GM21576 (cell line): ENCODE results near the gene SLC52A3.
"Not testable (repeated sequence)": the region's sequence is repeated elsewhere in the genome, so short reads cannot be mapped to it uniquely, and the experiment has no call there.

Source experiments
- ATAC-seq: cut with Tn5 transposase; IDR thresholded peaks from one replicate; pipeline ENCODE4 v1.9.1; 2021; ENCODE audit warnings: mild to moderate bottlenecking, moderate library complexity; ENCODE audit not compliant: unreplicated experiment

The SLC52A3 gene

DNA sequence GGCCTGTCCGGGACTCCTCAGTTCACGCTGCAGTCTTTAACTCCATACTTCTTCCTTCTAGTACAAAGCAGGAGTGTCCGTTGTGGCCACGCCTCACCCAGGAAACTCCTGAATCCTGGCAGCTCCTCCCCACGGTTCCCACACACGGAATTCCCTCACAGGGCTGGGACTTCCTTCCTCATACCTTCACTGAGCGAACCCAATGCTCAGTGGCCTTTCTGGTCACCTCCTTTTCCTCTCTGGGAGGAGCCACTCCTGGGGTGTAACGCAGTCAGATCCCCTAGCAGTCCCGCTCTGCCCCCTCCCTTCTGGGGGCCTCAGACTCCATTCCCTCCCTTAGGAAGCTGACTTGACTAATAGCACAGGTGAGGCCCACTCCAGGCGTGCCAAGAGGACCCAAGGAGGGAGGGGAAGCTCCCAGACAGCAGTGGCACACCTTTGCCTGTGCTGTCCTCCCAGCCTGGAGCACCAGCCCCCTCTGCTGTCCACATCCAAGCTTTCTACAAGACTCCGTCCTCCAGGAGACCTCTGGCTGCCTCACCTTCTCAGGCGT is at the start of gene SLC52A3:
TSS of gene SLC52A3 (minus strand) at position 75 of the 553 bp plus-strand sequence. CDS start 2,726 bp downstream, outside the sequence.
- ATAC-seq = no peak

DNA sequence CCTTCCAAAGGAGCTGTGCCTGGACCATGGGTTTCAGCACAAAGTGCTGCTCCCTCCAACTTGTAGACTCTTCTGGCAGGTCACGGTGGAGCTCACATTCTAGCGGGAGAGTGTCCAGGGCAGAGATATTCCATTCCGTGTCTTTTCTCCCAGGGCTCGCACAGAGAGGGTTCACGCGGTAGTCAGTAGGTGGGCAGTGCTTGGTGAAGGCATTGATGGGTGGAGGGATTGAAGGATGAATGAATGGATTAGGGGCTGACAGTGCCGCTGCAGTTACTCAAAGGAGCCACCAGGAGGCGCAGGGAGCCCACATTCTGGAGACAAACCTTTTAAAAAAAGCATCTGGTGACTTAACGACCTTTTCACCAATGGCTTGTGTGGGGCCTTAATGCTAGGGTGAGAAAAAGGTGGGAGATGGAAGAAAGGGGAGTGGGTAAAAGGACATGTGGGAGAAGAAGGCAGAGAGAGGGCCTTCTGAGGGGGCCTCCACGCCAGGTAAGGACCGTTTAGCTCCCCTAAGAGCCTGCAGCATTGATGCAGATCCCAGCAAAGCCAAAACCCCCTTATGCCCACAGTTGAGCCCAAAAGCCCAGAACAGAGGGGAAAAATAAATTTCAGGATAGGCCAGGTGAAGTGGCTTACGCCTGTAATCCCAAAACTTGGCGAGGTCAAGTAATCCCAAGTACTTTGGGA is 47.8 kb upstream of the SLC52A3 start:
- ATAC-seq = no peak

GRCh38 chr20:815226-815625 is 46.9 kb upstream of the SLC52A3 start:
- no peak for ATAC-seq

- ATAC-seq = no peak
Observed at GRCh38 chr20:813390-813789, 45.1 kb upstream of the SLC52A3 start.

DNA sequence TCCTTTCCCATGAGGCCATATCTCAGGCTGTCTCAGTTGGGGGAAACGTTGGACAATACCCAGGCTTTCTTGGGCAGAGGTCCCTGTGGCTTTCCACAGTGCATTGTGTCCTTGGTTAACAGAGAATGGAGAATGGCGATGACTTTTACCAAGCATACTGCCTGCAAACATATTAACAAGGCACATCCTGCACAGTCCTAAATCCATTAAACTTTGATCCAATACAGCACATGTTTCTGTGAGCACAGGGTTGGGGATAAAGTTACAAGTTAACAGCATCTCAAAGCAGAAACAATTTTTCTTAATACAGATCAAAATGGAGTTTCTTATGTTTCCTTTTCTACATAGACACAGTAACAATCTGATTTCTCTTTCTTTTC is 44.1 kb upstream of the SLC52A3 start:
- not testable (repeated sequence) for ATAC-seq

- not testable (repeated sequence) for ATAC-seq
Observed at GRCh38 chr20:811776-812434, 43.6 kb upstream of the SLC52A3 start.

DNA sequence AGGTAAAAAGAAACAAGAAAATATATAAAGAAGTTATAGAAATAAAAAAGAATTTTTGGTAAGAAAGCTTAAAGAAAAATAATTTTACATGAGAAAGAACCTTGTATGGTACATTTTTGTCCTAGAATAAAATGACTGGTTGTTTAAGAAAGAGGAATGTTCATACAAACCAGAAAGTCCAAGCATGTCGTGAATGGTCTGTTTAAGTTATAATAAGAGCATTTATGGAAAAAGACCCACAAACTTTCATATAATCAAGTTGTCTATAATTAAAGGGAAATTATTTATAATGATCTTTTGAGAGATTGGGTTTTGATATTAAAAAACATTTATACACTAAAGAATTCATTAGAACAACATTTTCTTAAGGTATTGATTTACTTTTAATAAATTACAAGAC is 37.4 kb upstream of the SLC52A3 start:
- no peak for ATAC-seq

DNA sequence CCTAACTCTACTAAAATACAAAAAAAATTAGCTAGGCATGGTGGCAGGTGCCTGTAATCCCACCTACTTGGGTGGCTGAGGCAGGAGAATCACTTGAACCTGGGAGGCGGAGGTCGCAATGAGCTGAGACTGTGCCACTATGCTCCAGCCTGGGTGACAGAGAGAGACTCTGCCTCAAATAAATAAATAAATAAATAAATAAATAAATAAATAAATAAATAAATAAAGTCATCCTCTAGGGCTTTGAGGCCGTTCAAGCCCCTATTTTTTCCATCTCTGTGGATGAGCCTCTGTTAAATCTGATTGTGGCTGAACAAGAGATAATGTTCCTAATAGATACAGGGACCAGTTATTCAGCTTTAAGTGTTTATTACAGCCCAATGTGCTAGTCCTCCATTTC is 33.4 kb upstream of the SLC52A3 start:
- no peak for ATAC-seq

GRCh38 chr20:800026-800425 is 31.7 kb upstream of the SLC52A3 start:
- ATAC-seq = not testable (repeated sequence)

- ATAC-seq = not testable (repeated sequence)
Observed at GRCh38 chr20:798746-799145, 30.4 kb upstream of the SLC52A3 start.

GRCh38 chr20:796921-797320 is 28.6 kb upstream of the SLC52A3 start:
- no peak for ATAC-seq

- ATAC-seq = no peak
Observed at GRCh38 chr20:792248-792647, 23.9 kb upstream of the SLC52A3 start.

- ATAC-seq = no peak
Observed at GRCh38 chr20:791056-791455, 22.8 kb upstream of the SLC52A3 start.

DNA sequence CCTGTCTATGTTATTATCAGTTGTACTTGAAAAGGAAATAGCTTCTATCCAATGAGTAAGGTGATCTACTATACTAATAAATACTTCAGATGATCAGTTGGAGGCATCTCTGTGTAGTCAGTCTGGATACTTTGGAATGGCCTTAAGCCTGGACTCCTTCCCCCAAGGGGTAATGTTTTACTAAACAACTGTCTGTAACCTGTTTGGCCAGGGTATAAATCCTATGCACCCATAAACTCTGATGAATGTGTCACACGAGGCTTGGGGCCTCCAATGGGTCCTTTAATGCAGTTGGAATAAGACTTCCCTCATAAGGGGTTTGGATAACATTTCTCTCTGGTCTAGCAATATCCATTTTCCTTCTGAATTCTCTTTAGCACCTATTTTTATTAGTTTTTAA is 19.5 kb upstream of the SLC52A3 start:
- no peak for ATAC-seq

GRCh38 chr20:779771-780170 is 11.5 kb upstream of the SLC52A3 start:
- no peak for ATAC-seq

DNA sequence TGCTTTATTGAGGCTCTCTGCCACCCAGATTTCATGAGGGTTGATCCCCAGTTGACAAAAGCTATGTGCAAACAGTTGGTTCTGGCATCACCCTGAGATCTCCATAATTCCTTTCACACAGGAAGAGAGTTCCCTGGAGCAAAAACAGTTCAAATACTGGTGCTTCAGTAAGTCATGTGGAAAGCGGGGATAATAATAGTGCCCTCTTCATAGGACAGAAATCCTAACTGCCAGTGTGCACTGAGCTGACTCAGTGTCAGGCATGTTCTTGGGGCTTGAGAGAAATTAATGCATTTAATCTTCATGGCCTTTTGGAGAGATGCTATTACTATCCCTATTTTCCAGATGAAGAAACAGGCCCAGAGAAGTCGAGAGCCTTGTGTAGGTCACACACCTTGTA is 7.9 kb upstream of the SLC52A3 start:
- ATAC-seq = no peak

DNA sequence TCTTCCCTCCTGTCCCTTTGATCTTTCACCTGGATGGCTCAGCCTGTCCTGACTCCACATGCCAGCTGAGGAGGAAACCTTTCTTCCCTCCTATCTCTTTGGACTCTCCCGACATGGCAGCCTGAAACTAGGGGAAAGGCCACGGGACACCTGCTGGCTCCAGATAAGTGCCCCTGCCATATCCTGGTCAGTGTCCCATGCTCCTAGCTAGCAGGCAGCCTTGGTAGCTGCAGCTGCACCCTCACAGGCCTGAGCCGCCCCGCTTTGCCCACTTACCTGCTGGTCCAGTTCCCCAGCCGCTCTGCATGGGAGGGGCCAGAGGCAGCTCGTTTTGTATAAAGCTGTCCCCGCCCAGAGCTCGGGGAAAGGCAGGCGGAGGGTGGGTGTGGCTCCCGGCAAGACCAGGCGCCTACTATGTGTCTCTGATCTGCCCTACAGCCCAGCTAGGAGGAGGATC is 7.4 kb upstream of the SLC52A3 start:
- ATAC-seq = no peak

DNA sequence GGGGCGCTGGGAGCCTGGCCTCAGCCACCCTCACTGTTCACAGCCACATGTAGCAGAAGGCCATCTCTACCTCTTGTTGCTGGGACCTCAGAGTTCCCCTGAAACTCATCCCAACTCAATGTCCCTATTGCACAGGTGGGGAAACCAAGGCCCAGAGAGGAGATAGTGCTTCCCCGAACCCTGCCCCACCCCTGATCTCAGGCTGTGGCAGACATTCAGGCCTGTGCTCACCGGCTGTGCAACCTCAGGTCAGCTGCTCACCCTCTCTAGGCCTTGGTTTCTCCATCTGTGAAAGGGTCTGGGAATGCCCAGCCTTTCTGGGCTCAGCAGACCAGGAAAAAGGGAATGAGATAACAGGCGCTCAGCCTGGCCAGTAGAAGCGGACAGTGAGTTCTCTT is 6.4 kb upstream of the SLC52A3 start:
- ATAC-seq = no peak

DNA sequence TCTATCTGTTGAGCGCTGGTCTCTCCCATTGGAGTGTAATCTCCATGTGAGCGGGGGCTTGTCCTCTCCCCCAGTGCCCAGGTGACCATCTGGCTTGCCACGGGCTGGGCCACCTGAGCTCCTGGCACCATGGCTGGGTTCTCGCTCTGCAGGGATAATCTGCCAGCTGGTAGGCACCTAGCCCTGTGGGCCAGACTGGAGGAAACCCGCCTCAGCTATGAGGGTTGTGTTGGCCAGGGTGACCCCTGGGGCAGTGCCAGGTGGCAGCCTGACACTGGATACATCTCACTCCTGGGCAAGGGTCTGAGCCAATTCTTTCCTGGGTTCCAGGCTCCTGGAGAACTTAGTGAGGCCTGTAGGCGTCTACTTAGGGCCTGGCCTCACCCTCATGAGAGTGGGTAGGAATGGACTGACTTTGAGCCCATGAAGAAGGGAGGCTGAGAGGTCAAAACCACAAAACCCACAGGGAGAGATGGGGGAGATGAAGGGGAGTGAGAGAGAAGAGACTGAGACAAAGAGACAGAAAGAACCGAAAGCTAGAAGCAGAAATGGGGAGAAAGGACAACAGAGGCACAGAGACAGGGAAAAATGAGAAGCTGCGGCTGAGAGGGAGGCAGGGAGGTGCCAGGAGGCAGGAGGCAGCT is 5.8 kb upstream of the SLC52A3 start:
- no peak for ATAC-seq

DNA sequence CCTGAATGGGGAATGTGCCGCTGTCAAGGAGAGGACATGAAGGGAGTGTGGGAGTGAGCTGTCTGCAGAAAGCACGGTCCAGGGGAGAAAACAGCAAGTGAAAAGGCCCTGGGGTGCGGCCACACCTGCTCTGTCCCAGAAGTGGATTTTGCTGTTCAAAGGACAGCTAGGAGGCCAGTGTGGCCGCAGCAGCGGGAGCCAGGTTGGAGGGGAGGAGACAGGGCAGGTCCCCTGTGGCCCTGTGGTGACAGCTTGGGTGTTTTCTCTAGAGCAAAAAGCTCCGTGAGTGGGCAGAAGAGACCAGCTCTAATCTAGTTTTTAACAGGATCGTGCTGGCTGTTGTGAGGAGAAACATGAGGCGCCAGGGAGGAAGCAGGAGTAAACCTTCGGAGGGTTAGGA is 4.5 kb upstream of the SLC52A3 start:
- ATAC-seq = no peak

DNA sequence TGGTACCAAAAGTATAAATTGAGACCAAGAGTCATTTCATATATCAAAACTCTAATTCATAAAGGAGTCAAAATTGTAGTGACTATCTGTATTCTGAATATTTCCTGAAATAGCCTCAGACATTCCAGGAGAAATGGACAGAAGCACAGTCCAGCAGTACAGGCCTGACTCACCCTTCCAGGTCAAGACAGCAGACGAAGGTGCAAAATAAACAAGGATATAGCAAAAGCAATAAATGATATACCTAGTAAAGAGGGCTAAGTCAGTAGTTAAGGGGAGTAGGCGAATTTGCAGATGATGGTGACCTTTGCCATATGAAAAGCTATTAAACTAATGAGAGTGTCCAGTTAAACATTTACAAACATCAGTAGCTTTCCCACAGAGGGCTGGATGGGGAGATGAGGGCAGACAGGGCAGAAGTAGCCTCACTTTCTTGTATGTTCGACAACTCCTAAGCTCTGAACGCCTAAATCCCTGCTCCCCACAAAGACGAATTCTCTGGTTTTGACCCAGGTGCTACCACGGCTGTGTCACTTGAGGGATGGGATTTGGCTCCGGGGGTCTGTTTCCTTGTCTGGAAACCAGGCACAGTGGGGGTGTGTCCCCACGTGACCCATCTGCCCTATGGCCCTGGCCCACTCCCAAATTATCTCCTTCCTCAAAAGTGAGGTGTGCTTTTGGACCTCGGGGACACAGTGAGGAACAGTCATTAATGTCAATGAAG is 3.6 kb upstream of the SLC52A3 start:
- ATAC-seq = no peak
